GM18517 (cell line): Measurements from ENCODE around the gene LCP1.

Experiments used
- ATAC-seq: cut with Tn5 transposase; IDR thresholded peaks from one replicate; pipeline ENCODE4 v1.9.1; 2021; ENCODE audit warnings: mild to moderate bottlenecking, moderate library complexity; ENCODE audit not compliant: unreplicated experiment

LCP1 gene

DNA sequence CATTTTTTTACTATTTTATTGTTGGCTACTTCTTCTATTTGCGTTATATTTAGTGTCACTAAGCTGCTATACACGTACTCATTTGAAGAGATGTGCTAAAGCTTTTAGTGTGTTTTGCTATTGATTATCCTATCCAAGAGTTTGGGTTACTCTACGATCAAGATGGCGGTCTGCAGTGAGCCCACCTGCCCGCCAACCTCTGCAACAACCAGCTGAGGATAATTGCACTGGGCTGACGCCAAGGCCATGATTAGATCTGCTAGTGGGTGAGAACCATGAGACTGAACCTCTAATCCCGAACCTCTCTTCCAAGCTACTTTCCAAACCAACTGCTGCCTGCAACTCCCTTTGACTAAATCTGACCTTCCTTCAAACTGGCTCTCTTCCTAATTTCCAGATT is 78.9 kb downstream of the LCP1 start:
- ATAC-seq: no peak

DNA sequence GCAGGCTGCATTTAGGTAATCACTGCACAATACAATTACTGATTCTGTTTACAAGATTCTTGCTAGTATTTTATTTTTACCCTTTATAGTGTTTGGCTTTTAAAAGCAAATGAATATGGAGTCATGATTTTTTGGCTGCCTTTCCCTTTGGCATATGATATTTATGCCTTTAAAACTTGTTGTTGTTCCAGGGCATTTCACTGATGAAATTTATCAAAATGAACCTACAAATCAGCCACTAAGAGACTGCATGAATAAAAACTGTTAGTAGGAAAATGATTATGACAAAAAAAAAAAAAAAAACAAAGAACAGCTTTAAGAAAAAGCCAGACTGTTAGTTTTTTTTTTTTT is 79.7 kb downstream of the LCP1 start:
- no peak for ATAC-seq

DNA sequence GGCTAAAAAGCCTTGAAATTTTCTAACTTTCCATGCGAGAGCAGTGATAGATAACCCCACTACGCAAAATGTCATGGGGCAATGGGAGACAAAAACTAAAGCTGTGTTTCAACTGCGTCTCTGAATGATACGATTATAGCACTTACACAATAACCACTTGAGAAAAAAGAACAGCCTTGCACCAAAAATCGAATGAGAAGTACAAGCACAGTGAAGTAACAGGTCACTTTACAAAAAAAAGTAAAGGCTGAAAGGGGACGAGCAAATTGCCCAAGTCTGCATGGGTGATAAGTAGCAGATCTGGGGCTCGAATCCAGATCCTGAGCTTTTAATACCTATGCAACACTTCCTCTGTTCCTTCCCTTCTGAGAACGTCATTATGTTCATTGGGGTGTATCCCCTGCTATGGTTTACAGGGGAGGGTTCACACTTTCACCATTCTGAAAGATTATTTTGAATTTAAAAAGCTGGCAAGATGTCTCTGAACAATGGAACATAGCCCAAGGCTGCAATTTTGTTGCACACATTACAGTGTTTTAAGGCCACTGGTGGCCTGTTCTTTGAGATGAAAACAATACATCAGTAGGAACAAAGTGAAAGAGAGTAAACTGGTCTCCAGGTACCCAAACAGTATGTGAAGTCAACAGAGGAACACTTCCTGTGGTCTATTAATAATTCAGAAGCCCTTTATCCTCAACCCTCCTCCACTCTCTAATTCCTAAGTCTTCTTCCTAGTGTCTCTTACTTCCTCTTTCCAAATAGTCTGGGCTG is 80.3 kb downstream of the LCP1 start:
- no peak for ATAC-seq

DNA sequence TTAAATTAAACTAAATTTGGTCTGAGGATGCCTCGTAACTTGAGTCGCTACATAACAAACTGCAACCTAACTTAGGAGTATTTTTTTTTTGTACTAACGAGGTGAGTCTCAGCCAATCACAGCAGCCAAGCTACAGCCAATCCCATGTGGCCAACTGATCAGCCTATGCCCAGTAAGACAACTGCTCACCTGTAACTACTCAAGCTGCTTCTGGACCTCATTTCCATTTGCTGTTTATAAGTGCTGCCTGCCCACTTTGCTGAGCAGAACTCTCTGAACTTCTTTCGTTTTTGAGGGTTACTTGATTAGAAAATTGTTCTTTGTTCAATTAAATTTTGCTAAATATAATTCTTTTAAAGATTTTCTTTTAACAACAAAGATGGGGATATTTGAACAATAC is 81.0 kb downstream of the LCP1 start:
- ATAC-seq: no peak

DNA sequence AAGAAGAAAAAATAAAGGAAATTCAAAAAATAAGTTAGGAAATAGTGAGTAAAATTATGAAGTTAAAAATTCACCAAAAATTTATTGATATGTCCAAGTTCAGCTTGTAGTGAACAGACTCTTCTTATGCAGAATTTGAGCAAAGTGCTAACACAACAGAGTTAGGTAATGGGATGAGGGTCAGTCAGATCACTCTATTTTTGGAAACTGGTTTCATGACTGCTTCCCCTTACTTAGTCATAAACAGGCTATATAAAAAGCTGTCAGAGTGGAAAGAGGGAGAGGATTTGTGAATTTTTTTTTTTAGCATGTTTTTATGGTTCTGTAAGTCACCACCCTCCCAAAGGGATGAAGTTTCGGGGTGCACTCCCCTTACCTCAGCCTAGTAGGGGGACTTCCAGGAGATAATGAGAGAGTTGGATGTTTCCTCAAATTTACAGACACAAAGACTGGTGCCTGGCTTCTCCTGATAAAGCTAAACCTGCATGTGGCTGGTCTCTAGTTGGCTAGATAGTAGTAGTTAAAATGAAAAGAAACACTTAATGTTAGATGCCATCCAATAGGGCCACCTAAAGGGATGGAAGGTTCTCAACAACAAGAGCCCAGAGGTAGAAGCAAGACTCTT is 81.7 kb downstream of the LCP1 start:
- peak; percentile 44 for ATAC-seq

DNA sequence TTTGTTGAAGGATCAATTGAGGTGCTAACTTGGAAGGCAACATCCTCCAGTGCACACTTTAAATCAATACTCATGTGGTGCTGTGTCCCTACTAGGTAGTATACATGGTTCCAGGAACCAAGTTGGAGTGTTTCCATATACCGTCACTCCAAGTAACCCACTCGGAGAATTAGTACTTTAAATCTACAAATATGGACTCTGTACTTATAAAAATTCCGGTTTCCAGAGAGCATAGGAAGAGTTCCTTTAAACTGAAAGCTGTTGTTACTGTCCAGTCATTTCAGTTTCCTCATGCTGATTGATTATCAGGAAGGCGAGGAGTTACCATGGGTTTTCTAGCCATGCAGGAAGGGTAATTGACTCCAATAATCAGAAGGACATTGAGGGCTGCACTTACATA is 84.3 kb downstream of the LCP1 start:
- no peak for ATAC-seq

DNA sequence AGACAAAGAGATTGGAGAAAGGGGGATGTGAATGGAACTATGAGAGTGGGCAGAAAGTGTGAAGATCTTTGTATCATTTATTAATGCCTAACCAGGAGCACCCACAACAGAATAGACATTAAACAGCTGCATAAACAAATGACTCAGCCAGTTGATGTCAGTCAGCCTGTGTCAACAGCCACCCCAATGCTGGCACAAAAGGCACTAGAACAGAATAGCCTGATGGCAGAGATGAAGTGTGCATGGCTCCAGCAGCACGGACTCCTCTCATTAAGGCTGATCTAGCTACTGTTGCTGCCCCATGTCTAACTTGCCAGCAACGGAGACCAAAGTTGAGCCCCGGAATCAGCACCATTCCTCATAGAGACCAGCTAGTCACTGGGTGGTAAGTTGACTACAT is 85.0 kb downstream of the LCP1 start:
- no peak for ATAC-seq

DNA sequence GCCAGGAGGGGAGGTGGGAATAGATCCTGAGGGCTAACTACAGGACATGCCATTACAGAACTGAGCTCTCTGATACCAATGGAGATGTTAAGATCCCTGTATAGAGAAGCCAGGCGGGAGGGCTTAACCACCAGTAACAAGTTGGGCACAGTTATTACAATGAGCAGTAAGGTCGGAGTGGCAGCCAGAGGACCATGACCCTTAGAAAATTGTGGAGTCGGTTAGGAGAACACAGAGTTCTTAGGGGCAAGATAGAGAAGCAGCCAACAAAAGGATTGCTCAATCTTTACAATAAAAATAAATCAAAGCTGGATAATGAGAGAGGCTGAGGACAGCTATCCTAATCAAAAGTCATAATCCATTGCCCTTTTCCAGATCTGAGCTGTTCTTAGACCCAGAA is 87.5 kb downstream of the LCP1 start:
- ATAC-seq: no peak

DNA sequence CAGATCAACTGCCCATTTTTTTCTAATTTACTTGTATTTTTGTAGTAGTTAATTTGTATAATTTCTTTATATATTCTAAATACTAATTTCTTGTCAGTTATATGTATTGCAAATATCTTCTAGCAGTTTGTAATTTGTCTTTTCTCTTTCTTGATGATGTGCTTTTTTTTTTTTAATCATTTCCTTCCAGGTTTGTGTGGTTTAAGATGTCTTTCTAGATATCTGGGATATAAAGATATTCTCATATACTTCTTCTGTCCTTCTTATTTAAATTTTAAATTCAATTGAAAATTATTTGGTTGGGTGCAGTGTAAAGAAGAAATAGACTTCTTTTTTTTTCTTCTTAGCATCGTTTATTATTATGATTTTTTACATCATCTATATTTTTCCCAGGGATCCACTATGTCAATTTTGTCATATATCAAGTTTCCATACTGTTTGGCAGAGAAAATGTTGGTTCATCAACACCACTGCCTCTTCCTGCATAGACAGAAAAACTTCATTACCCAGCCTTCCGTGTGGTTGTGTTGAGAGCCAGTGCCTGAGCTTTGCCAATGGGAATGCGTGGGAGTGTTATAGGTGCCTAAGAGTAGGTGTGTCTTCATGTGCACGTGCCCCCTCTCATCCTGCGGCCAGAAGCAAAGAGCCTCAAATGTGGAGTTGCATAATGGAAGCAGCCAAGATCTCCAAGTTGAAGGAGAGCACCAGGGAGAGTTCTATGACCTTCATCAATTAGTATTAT is 93.0 kb downstream of the LCP1 start:
- no peak for ATAC-seq

DNA sequence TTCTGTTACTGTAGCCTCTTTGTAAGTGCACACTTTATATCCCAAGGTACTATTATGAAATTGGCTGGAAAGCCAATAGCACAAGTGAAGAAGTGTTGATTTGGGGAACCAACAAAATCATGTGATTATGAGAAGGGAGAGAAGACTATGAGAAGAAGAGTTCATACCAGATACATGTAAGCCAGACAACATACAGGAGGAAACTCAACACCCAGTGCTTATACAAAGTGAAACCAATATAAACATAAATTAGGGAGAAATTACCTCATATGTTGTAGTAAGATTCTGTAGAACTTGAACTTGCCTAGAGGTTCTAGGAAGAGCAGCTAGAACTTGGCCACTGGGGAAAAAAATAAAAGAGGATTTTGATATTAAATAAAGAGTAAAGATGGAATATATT is 94.5 kb downstream of the LCP1 start:
- ATAC-seq: no peak

DNA sequence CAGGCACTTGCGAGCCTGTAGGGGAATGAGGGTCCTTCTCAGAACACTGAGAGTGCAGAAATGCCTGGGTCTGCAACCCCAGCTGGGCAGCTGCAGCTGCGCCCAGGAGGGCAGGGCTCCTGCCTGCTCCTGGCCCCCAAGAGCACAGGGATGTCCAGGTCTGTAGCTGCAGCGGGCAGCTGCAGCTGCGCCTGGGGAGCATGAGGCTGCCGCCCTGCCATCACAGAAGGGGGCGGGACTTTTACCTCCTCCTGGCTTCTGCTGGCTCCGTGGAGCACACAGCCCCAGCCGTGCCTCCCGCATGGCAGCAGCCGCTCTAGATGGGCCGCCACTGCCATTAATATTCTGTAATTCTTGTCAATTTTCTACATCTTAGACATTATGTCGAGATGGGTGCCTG is 95.0 kb downstream of the LCP1 start:
- no peak for ATAC-seq

DNA sequence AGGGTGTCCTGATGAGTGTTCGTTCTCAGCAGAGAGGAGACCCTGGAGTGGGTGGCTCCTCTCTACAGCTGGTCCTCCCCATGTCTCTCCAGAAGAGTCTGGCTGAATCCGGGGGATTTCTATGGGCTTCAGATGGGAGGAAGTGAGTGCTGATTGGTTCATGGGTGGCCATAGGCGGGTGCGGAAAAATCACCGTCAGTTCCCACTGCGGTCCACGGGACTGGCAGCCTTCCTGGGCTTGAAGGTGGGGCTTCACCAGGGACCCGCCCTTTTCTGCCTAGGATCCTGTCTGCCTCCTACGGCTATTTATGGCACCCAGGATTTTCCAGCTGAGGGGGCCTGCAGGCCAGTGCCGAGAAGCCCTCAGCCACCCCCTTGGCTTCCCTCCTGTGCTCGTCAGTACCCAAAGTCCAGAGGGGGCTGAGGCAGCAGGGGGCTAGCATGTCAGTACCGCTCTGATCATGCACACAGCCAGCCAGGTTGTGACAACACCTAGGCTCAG is 95.5 kb downstream of the LCP1 start:
- no peak for ATAC-seq

DNA sequence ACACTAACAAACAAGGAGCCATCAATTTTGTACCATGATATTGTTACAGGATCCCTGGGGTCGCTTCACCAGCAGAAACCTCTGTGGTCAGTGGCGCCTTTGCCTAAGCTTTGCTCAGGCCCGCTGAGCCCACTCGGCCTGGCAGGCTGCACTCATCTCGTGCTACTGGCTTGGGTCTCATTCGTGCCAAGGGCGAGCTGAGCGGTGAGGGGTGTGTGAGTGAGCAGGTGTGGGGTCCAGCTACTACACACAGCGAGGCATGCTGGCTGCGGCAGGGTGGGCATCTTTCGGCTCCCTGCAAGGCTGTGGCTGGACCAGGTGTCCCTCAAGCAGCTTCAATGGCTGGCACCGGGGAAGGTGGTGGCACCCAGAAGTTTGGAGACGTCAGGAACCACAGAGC is 96.2 kb downstream of the LCP1 start:
- no peak for ATAC-seq

DNA sequence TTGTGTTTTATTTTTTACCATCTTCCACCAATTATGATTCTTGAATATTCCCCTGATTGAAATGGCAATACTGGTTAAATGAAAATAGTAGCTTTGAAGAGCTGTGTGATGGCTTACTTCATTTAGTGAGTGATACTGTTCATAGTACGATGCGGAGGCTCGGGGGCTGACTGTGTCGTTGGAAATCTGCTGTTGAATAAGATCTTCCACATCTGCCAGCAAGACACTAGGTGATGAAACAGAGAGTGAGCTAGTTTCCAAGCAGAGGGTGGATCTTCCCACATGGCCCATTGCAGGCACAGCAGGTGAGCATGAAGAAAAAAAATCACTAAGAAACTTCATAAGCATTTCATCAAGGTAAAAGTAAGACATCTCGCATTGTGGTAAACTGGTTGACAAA is 99.7 kb downstream of the LCP1 start:
- no peak for ATAC-seq

DNA sequence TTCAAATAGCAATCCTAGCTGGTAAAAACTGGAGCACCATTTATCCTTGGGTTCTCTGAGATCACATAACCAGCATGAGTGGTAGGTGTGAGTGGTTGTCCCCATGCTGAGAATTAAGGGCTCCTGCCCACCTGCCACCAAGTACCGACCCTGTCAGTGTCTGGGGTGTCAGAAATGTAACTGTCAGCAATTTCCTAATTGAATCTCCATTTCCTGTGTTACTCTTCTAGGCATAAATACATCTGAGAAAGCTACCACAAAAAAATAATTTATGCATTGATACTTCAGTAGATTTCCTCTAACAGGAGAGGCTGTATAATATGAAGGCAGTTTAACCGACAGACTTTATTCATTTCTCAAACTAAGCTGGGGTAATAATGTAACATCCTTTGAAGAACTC is 102.2 kb downstream of the LCP1 start:
- ATAC-seq: no peak

DNA sequence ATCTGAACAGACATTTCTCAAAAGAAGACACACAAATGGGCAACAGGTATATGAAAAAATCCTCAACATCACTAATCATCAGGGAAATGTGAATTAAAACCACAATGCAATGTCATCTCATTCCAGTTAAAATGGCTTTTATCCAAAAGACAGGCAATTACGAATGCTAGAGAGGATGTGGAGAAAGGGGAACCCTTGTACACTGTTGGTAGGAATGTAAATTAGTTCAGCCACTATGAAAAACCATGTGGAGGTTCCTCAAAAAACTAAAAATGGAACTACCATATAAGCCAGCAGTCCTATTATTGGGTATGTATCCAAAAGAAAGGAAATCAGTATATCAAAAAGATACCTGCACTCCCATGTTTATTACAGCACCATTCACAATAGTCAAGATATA is 104.7 kb downstream of the LCP1 start:
- no peak for ATAC-seq

DNA sequence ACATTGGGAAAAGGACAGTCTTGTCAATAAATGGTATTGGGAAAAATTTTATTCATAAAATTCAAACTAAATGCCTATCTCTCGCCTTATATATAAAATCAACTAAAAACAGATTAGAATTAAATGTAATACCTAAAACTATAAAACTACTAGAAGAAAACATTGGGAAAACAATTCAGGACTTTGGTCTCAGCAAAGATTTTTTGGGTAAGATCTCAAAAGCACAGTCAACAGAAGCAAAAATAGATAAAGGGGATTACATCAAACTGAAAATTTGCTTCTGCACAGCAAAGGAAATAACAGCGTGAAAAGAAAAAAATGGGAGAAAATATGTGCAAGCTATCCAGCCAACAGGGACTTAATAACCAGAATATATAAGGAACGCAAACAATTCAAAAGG is 105.2 kb downstream of the LCP1 start:
- no peak for ATAC-seq
